GM12878 (cell line): ENCODE data around the gene DNAJA1. TPM values are rescaled to one million over a fixed set of nuclear protein-coding genes. Genes with fewer than 3 reads are reported as not detected.

Experiments
- BMI1 ChIP-seq: fragments of 450-650 bp; IDR thresholded peaks from 2 replicates; pipeline ENCODE4 v1.6.1; 2016; ENCODE audit warnings: mild to moderate bottlenecking, moderate library complexity, borderline replicate concordance
- CBFB ChIP-seq: IDR thresholded peaks from 2 replicates; pipeline ENCODE4 v1.6.1; 2016; ENCODE audit warnings: antibody characterized with exemption, low read depth
- CHD4 ChIP-seq: fragments of 200-600 bp; sonication (generic); IDR thresholded peaks from 2 replicates; pipeline ENCODE4 v1.6.1; 2016; ENCODE audit warnings: mild to moderate bottlenecking
- EED ChIP-seq: sonication (generic); IDR thresholded peaks from 2 replicates; pipeline ENCODE4 v1.6.1; 2016; ENCODE audit warnings: antibody characterized with exemption, low read depth
- EGR1 ChIP-seq, 2 experiments: IDR thresholded peaks; 1 replicate in 1 of 2; 2 replicates in 1 of 2; pipeline ENCODE4 v1.6.1; 2011 to 2012; ENCODE audit warnings: low read depth in 2 of 2, low read length in 2 of 2, borderline replicate concordance in 1 of 2, mild to moderate bottlenecking in 1 of 2, moderate library complexity in 1 of 2
- ESRRA ChIP-seq: IDR thresholded peaks from 2 replicates; pipeline ENCODE4 v1.6.1; 2012; ENCODE audit warnings: mild to moderate bottlenecking, low read length, improper control_type of control experiment
- FOXK2 ChIP-seq: fragments of 450-650 bp; IDR thresholded peaks from 2 replicates; pipeline ENCODE4 v1.6.1; 2017; ENCODE audit warnings: mild to moderate bottlenecking, moderate library complexity
- HDGF ChIP-seq: fragments of 450-650 bp; IDR thresholded peaks from 2 replicates; pipeline ENCODE4 v1.6.1; 2016; ENCODE audit warnings: antibody characterized with exemption
- IRF3 ChIP-seq: fragments of 450-650 bp; IDR thresholded peaks from 2 replicates; pipeline ENCODE4 v1.6.1; 2014; ENCODE audit warnings: mild to moderate bottlenecking
- NFYA ChIP-seq: IDR thresholded peaks from 2 replicates; pipeline ENCODE4 v1.6.1; 2011; ENCODE audit warnings: low read depth, mild to moderate bottlenecking, low read length, improper control_type of control experiment, borderline replicate concordance
- PAX8 ChIP-seq: fragments of 450-650 bp; IDR thresholded peaks from 2 replicates; pipeline ENCODE4 v1.6.1; 2017; ENCODE audit warnings: mild to moderate bottlenecking, moderate library complexity
- RB1 ChIP-seq: fragments of 450-650 bp; formaldehyde crosslinking; IDR thresholded peaks from 2 replicates; pipeline ENCODE4 v1.6.1; 2017; ENCODE audit warnings: mild to moderate bottlenecking, borderline replicate concordance
- SP1 ChIP-seq: IDR thresholded peaks from one replicate; pipeline ENCODE4 v1.6.1; 2011; ENCODE audit warnings: low read depth, low read length
- STAT3 ChIP-seq: IDR thresholded peaks from 2 replicates; pipeline ENCODE4 v1.6.1; 2011; ENCODE audit warnings: low read depth, low read length, improper control_type of control experiment
- TARDBP ChIP-seq: IDR thresholded peaks from 2 replicates; pipeline ENCODE4 v1.6.1; 2016; ENCODE audit warnings: borderline replicate concordance
- USF2 ChIP-seq: IDR thresholded peaks from 2 replicates; pipeline ENCODE4 v1.6.1; 2011; ENCODE audit warnings: low read depth, low read length, improper control_type of control experiment, borderline replicate concordance
- YY1 ChIP-seq: IDR thresholded peaks from 2 replicates; pipeline ENCODE4 v1.6.1; 2011; ENCODE audit warnings: low read depth, mild to moderate bottlenecking, low read length
- ZBTB33 ChIP-seq: fragments of 450-650 bp; IDR thresholded peaks from 2 replicates; pipeline ENCODE4 v1.6.1; 2017; ENCODE audit warnings: mild to moderate bottlenecking
- ZNF24 ChIP-seq: fragments of 450-650 bp; IDR thresholded peaks from 2 replicates; pipeline ENCODE4 v1.6.1; 2017; ENCODE audit warnings: antibody characterized with exemption, mild to moderate bottlenecking
- ZNF592 ChIP-seq: fragments of 450-650 bp; IDR thresholded peaks from 2 replicates; pipeline ENCODE4 v1.6.1; 2017; ENCODE audit warnings: mild to moderate bottlenecking, moderate library complexity
- polyA plus RNA-seq, 11 experiments: library from polyadenylated mRNA; depleted of rRNA in 4 of 11; unstranded in 6 of 11; stranded (reverse) in 5 of 11; fragments of >200 nt; fragmentation: Nextera tagmentation in 4 of 11; fragmentation: Illumina TruSeq in 1 of 11; extraction: Ambion mirVana in 4 of 11; extraction: Trizol in 1 of 11; gene quantifications; 1 replicate in 1 of 11; 2 replicates in 10 of 11; pipeline versions ENCODE4 v1.2.1 to v1.2.3, GENCODE V29; 2011 to 2016; ENCODE audit warnings: inconsistent platforms in 2 of 11, missing spikeins in 2 of 11, low read depth in 1 of 11
- total RNA-seq, 4 experiments: library from RNA; depleted of rRNA in 3 of 4; stranded (reverse); fragments of >200 nt in 3 of 4; fragmentation: Illumina TruSeq in 1 of 4; extraction: Trizol in 1 of 4; gene quantifications; 2 replicates each; pipeline versions ENCODE4 v1.2.1 to v1.2.3, GENCODE V29; 2013 to 2021

Gene DNAJA1
- total and polyA plus RNA-seq, 10 of the 15 experiments (the other 5 are each of a cell fraction or from before 2014, with no cell fraction given), result 69.7 to 206 (median 146) TPM

- TF ChIP-seq ZNF592 (no peak), TARDBP (no peak), YY1 (no peak), RB1 (no peak), EGR1 (IDR thresholded peaks at IDR 0.05; ENCODE audit: borderline replicate concordance in 1 of 2, low read depth in 2 of 2, low read length in 2 of 2) (no peak), CBFB (0 out of 2 replicates have a peak, but pooled peaks have one; percentile 12), STAT3 (no peak), ESRRA (no peak), ZNF24 (no peak), HDGF (no peak), USF2 (no peak), BMI1 (no peak), ZBTB33 (no peak), PAX8 (no peak), SP1 (peak; percentile 11), IRF3 (no peak), FOXK2 (no peak), NFYA (no peak), EED (peak; percentile 47; the same call in 1 of the 2 replicates), CHD4 (no peak)
Measured at GRCh38 chr9:33065157-33066076, 40.3 kb downstream of the DNAJA1 start (continued).
